ENCODE results near the gene DNAI2.
"Not testable (repeated sequence)": the region's sequence is repeated elsewhere in the genome, so short reads cannot be mapped to it uniquely, and the experiment has no call there.

The DNAI2 gene

GRCh38 chr17:74244548-74244947 lies 29.5 kb upstream of the DNAI2 start:
- DNase-seq (ENCODE audit: low spot score), result no peak

DNA sequence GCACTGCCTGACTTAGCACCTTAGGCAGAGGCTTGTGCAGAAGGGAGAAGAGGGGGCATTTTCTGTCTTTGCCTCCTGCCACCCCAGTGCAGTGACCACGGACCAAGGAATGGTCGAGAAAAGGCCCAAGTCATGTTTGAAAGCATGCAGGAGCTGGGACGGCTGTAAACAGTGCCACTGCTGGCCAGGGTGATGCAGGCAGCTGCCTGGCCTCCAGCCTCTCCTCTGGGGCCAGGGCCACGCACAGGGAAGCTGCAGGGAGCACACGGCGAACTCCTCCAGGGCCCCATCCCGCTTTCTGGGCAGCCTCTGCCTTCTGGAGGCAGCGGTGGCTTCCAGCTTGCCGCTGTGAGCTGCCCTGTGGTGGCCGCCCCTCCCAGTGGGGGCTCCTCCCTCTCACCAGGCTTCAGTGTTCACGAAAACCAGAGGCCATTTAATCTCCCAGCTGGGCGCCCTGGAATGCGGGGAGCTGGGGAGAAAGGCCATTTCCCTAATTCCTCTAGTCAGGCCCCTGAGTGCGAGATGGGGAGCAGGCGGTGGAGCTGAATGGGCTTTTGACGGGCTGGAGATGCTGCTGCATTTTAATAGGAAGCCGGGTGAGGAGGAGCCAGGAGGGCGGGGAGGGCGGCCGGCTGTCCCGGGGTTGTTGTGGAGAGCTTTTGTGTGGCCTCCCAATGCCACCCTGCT lies 28.7 kb upstream of the DNAI2 start:
- no peak for DNase-seq (ENCODE audit: low spot score)

DNA sequence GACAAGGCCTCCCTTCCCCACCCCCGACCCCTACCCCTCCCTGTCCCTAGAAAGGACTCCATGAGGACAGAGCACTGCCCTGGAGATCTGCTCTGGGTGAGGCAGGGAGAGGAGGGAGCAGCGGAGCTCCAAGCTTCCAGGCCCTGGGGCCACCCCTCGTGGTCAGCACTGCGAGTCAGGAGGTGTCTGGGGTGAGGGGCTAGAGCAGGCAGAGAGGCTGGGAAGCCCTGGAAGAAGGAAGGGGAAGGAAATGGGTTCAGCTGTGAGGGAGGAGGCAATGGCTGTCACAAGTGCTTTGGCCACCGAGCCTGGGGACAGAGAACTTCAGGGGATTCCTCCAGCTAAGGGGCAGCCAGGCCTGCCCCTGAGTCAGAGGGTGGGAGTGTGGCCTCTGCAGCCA lies 28.2 kb upstream of the DNAI2 start:
- DNase-seq (ENCODE audit: low spot score), result no peak

- DNase-seq (ENCODE audit: low spot score), result peak; percentile 85
Observed at GRCh38 chr17:74249590-74250270, 24.3 kb upstream of the DNAI2 start.

DNA sequence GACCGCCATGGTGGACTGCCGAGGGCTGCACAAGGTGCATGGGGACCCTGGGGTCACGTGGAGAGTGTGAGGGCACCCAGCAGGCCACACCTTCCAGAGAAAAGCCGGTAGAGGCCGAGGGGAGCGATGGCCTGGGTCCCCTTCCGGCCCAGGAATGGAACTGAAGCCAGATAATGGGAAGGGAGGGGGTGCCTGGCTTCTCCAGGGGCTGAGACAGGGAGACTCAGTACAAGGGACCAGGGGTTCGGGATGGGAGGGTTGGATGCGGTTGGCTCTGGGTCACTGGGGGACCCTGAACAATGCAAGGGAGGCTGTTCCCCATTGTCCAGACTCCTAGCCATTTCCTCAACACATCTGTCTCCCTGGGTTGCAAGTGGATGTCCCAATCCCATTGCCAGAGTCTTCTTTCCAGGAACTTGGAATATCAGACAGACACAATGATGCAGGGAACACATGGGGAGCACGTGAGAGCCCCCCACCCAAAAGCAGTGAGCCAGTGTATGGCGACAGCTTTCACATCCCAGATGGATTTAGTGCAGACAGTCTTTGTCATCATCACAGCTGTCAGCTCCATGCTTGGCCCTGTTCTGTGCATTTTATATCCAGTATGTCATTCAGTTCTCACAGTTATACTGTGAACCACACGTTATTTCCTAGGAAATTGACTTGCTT lies 23.6 kb upstream of the DNAI2 start:
- peak; percentile 80 for DNase-seq (ENCODE audit: low spot score)

GRCh38 chr17:74251051-74251450 lies 23.0 kb upstream of the DNAI2 start:
- no peak for DNase-seq (ENCODE audit: low spot score)

DNA sequence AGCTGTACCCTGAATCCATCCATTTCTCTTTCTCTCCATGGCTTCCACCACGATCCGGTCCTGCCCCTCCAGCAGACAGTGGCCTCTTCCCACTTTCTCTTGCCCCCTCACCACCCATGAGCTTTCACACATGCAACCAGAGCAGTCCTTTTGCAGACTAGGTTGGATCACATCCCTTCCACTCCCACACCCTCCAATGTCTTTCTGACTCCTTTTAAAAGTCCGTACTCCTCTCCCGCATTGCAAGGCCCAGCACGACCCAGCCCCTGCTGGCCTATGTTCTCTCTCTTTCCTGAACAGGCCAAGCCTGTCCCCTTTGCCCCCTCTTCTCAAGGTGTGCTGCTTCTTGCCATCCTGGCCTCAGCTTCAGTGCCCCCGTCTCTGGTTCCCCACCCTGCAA lies 22.5 kb upstream of the DNAI2 start:
- no peak for DNase-seq (ENCODE audit: low spot score)

GRCh38 chr17:74252211-74252610 lies 21.8 kb upstream of the DNAI2 start:
- DNase-seq (ENCODE audit: low spot score), result no peak

- no peak for DNase-seq (ENCODE audit: low spot score)
Observed at GRCh38 chr17:74253036-74253435, 21.0 kb upstream of the DNAI2 start.

GRCh38 chr17:74257311-74257710 lies 16.7 kb upstream of the DNAI2 start:
- DNase-seq (ENCODE audit: low spot score), result no peak

GRCh38 chr17:74259667-74260524 lies 14.1 kb upstream of the DNAI2 start:
- DNase-seq (ENCODE audit: low spot score), result no peak

- DNase-seq (ENCODE audit: low spot score), result no peak
Observed at GRCh38 chr17:74260525-74260850, 13.5 kb upstream of the DNAI2 start.

DNA sequence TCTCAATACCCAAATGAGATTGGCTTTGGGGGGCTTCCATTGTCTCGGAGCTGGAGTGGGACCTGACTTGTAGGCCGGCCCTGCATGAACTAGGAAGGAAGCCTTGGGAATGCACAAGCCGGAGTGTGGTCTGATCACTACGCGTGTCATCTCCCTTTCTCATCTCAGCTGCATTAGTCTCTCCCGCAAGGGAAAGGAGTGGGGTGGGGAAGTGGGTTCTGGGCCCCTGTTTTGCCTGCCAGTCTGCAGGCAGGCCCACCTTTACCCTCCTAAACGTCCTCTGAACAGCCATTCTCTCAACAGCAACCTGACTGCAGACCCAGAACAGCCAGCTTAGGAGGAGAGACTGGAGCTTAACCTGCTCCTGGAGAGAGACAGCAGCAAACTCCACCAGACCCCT lies 11.4 kb upstream of the DNAI2 start:
- no peak for DNase-seq (ENCODE audit: low spot score)

DNA sequence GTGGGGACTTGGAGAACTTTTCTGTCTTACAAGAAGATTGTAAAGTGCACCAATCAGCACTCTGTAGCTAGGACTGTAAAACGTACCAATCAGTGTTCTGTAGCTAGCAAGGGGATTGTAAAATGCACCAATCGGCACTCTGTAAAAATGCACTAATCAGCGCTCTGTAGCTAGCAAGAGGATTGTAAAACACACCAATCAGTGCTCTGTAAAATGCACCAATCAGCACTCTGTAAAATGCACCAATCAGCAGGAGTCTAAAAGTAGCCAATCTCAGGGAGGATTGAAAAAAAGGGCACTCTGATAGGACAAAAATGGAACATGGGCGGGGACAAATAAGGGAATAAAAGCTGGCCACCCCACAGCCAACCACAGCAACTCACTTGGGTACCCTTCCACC lies 7.0 kb upstream of the DNAI2 start:
- DNase-seq (ENCODE audit: low spot score), result not testable (repeated sequence)

- no peak for DNase-seq (ENCODE audit: low spot score)
Observed at GRCh38 chr17:74267579-74267978, 6.5 kb upstream of the DNAI2 start.

DNA sequence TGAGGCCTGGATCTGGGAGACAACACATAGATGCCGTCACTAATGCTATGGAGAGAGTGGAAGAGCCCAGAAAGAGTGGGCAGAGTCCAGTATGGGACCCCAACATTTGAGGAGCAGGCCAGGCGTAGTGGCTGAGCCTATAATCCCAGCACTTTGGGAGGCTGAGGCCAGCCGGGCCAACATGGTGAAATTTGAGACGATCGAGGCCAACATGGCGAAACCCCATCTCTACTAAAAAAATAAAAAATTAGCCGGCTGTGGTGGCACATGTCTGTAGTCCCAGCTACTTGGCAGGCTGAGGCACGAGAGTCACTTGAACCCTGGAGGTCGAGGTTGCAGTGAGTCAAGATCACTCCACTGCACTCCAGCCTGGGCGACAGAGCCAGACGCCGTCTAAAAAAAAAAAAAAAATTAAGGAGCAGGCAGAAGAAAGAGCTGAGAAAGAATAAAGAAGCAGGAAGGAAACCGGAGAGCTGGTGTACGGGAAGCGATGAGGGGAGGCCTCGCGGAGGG lies 6.0 kb upstream of the DNAI2 start:
- no peak for DNase-seq (ENCODE audit: low spot score)

DNA sequence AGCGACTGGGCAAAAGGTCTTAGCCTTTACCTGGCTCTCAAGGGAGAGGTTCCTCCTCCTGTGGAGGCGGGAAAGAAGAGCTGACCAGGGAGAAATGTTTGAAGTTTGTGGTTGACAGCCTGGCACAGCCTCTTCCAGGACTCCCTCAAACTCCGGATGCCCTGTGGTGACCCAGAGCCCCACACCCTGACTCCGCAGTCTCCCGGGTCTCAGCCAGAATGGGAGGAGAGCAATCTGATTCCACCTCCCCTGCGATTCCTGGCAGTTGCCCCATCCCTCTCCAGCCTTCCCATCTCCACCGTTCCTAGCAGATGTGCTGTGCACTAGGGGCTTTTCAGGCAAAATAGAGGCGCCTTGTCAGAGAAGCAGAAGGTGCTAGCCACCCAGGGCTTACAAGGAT lies 5.5 kb upstream of the DNAI2 start:
- DNase-seq (ENCODE audit: low spot score), result no peak

DNA sequence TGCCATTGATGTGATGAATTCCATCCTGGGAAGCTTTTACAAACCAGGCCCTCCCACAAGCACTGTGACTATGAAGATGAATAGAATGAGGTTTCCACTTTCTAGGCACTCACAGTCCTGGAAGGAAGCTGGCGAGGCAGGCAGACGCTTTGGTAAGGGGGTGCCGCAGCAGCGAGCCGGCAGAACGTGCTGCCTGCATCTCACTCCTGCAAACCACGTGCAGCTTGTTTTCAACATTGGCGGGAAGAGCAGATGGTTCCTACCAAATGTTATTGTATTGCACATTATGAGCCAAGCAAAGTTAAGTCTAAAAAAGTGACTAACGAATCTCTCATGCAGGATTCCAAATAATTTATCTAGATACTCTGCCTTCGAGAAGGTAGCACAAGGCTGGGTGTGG lies 3.7 kb upstream of the DNAI2 start:
- DNase-seq (ENCODE audit: low spot score), result no peak

DNA sequence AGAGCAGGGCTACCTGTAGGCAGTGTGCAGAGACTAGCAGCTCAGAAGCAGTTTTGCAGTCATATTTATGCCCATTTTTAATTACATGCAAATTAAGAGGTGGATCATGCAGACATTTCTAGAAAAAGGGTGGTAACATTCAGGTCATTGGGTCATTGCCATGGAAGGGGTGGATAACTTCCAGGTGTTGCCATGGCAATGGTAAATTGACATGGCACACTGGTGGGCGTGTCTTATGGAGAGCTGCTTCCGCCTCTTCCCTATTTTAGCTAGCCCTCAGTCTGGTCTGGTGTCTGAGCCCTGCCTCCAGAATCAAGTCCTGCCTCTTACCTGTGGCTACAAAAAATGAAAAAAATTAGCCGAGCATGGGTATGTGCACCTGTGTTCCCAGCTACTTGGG lies 2.8 kb upstream of the DNAI2 start:
- DNase-seq (ENCODE audit: low spot score), result no peak

DNA sequence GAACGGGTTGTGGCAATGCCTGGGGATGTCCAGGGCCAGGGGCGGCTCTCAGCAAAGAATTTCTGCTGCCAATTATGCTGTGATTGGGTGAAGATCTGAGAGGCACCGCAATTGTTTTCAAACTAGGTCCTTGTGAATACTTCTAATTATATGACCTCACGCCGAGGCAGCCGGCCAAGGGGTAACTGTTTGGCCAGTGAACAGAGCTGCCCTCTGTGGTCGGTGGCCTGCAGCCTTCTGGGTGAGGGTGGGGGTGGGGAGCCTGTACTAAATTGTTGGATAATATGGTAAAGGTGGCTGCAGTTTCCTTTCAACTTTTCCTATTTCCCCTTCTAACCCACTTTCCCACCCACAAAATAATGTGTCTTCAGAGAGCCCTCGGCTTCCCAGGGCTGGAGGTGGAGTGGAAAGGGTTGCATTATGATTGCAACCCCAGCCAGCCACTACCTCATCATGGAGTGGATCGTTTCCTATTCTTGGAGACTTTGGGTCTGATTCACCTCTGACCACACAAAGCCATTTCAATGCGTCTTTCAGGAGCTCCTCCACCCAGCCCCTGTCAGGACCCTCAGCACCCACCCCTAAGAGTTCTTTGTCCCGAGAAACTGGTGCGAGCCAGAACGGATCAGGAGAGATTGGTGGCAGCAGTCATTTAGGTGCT lies 2.0 kb upstream of the DNAI2 start:
- DNase-seq (ENCODE audit: low spot score), result no peak

DNA sequence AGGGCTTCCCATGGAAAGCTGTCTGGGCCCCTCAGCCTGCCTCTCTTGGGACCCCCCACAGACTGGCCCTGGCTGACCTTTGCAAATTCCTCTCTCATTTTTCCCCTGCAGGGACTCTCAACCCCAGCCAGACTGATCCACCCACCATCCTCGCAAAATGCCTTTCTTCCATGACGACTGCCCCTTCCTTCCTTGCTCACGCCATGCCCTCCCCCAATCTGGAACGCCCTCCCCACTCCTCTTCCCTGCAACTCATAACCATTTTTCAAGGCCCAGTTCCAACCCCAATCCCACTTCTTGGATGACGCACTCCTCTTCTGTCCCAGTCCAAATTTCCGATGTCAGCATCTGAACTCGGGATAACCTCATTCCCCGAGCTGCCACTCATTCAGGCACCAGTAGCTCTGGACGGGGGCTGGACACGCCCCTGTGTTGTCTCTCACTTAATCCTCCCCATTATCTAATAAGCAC lies 1.3 kb upstream of the DNAI2 start:
- no peak for DNase-seq (ENCODE audit: low spot score)

All from left forelimb (tissue), 1 donor.